Osteoblast (primary cell): ENCODE measurements around the gene ARHGEF4. TPM values are rescaled to one million over a fixed set of nuclear protein-coding genes. Genes with fewer than 3 reads are reported as not detected.

Source experiments
- DNase-seq: peaks from one replicate; pipeline ENCODE4 v3.0.0; 2011; ENCODE audit warnings: low spot score, mixed read lengths; ENCODE audit not compliant: insufficient read length; ENCODE audit errors: missing footprints
- H2AFZ ChIP-seq: 2 replicates; pipeline ENCODE4 v1.6.0; 2011; ENCODE audit warnings: mild to moderate bottlenecking, low read length
- H3K27ac ChIP-seq: 2 replicates; pipeline ENCODE4 v1.5.1; 2011; ENCODE audit warnings: mild to moderate bottlenecking, low read depth, low read length, moderate library complexity
- H3K27me3 ChIP-seq: 2 replicates; pipeline ENCODE4 v1.6.0; 2012; ENCODE audit warnings: mild to moderate bottlenecking, control low read depth, inconsistent platforms, low read length, moderate library complexity; ENCODE audit not compliant: insufficient read depth
- H3K36me3 ChIP-seq: 2 replicates; pipeline ENCODE4 v1.5.1; 2011; ENCODE audit warnings: mild to moderate bottlenecking, low read length, control low read depth, moderate library complexity; ENCODE audit not compliant: insufficient read depth
- H3K4me1 ChIP-seq: 2 replicates; pipeline ENCODE4 v1.5.1; 2011; ENCODE audit warnings: mild to moderate bottlenecking, low read length, control low read depth, moderate library complexity; ENCODE audit not compliant: insufficient read depth
- H3K4me2 ChIP-seq: 2 replicates; pipeline ENCODE4 v1.6.0; 2011; ENCODE audit warnings: mild to moderate bottlenecking, low read length; ENCODE audit not compliant: insufficient read depth
- H3K4me3 ChIP-seq: fragments of 200-600 bp; sonication (generic); 3 replicates; pipeline ENCODE4 v1.5.1; 2012; ENCODE audit warnings: mild to moderate bottlenecking, low read length, inconsistent platforms; ENCODE audit not compliant: insufficient read depth
- H3K79me2 ChIP-seq: 2 replicates; pipeline ENCODE4 v1.6.0; 2012; ENCODE audit warnings: mild to moderate bottlenecking, low read length, control low read depth, inconsistent platforms; ENCODE audit not compliant: insufficient read depth
- H3K9me3 ChIP-seq: 2 replicates; pipeline ENCODE4 v1.5.1; 2011; ENCODE audit warnings: low read depth, low read length, control low read depth
- H4K20me1 ChIP-seq: 2 replicates; pipeline ENCODE4 v1.6.0; 2012; ENCODE audit warnings: mild to moderate bottlenecking, low read length, control low read depth; ENCODE audit not compliant: insufficient read depth
- total RNA-seq: library from RNA; depleted of rRNA; stranded (reverse); fragments of >200 nt; gene quantifications from 2 replicates; pipeline ENCODE4 v1.2.3, GENCODE V29; 2012
- TF ChIP-seq, protein P1 (sequence below): IDR thresholded peaks from 2 replicates; pipeline ENCODE4 v1.5.1; 2011; ENCODE audit warnings: mild to moderate bottlenecking, low read depth, low read length, moderate library complexity; ENCODE audit errors: extremely low read depth

ARHGEF4 gene
- total RNA-seq, 1 donor: 3.6 TPM

DNA sequence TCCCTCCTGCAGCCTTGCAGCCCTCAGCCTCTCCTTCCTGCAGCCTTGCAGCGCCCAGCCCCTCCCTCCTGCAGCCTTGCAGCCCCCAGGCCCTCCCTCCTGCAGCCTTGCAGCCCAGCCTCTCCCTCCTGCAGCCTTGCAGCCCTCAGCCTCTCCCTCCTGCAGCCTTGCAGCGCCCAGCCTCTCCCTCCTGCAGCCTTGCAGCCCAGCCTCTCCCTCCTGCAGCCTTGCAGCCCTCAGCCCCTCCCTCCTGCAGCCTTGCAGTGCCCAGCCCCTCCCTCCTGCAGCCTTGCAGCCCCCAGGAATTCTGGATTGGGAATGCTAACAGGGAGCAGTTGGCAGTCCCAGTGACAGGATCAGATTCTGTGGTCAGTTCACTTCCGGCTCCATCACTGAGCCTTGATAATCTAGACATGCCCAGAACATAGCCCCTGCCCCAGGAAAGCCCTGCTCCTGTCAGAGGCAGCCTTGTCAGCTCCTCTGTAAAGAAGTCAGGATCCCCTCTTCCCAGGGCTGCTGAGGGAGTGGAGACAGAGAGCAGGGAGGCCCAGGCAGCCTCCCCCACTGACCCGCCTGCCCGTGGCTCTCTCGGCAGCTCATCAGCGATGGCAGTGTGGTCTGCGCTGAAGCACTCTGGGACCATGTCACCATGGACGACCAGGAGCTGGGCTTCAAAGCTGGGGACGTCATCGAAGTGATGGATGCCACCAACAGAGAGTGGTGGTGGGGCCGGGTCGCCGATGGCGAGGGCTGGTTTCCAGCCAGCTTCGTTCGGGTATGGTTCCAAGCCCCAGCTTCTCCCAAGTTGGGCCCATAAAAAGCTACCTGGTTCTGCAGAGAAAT lies 201.8 kb downstream of the ARHGEF4 start:
- H3K36me3 ChIP-seq: no peaks in the 10 kb centered on the region
- H3K79me2 ChIP-seq: no peaks in the 10 kb centered on the region
- TF ChIP-seq, protein P1, sequence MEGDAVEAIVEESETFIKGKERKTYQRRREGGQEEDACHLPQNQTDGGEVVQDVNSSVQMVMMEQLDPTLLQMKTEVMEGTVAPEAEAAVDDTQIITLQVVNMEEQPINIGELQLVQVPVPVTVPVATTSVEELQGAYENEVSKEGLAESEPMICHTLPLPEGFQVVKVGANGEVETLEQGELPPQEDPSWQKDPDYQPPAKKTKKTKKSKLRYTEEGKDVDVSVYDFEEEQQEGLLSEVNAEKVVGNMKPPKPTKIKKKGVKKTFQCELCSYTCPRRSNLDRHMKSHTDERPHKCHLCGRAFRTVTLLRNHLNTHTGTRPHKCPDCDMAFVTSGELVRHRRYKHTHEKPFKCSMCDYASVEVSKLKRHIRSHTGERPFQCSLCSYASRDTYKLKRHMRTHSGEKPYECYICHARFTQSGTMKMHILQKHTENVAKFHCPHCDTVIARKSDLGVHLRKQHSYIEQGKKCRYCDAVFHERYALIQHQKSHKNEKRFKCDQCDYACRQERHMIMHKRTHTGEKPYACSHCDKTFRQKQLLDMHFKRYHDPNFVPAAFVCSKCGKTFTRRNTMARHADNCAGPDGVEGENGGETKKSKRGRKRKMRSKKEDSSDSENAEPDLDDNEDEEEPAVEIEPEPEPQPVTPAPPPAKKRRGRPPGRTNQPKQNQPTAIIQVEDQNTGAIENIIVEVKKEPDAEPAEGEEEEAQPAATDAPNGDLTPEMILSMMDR: no peak
- peaks cover 9% of the 10 kb centered on the region for H4K20me1 ChIP-seq
- H3K4me1 ChIP-seq: peaks cover 3% of the 10 kb centered on the region
- no peak overlapping the region for H3K4me3 ChIP-seq
- DNase-seq: peak; percentile 46
- no peak overlapping the region for H3K27ac ChIP-seq
- no peak overlapping the region for H3K4me2 ChIP-seq
- H3K27me3 ChIP-seq: peaks cover 4% of the 10 kb centered on the region
- no peaks in the 10 kb centered on the region for H3K9me3 ChIP-seq
- H2AFZ ChIP-seq: no peak overlapping the region

DNA sequence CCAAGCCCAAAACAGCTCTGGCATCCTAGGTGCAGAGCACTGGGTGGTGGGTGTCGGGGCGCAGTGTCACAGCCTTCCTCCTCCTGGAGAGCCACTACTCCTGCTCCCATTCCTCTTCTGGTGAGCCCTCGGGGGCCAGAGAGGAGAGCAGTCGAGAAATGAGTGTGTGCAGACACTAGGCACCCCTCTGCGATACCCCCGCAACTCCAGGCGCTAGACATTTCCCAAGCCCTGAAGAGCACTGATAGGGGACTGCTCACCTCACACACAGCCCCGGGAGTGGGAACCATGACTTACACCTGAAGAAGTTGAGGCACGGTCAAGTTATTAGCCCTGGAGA lies 202.4 kb downstream of the ARHGEF4 start:
- H3K27ac ChIP-seq: no peak overlapping the region
- peaks cover 4% of the 10 kb centered on the region for H3K27me3 ChIP-seq
- H3K9me3 ChIP-seq: no peaks in the 10 kb centered on the region
- peaks cover 3% of the 10 kb centered on the region for H3K4me1 ChIP-seq
- H3K4me3 ChIP-seq: no peak overlapping the region
- no peaks in the 10 kb centered on the region for H3K79me2 ChIP-seq
- H3K36me3 ChIP-seq: no peaks in the 10 kb centered on the region
- TF ChIP-seq, protein P1: no peak
- DNase-seq: peak; percentile 89
- peaks cover 9% of the 10 kb centered on the region for H4K20me1 ChIP-seq
- H3K4me2 ChIP-seq: no peak overlapping the region
- no peak overlapping the region for H2AFZ ChIP-seq

DNA sequence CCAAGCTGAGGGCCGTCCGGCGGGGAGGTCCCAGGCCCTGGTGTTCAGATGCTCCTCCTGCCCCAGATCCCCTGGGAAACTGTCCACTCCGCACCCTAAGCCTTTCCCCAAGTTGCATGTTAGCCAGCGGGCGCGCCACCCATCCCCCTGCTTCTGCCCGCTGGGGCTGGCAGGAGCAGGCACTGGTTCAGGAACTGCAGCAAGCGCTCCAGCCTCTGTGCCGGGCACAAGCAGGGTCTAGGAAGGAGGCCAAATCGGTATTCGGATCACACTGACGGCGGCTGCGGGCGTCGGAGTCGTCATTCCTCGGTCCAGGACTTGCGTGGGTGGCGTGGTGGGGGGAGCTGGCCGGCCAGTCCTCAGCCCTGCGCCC lies 202.8 kb downstream of the ARHGEF4 start:
- Histone ChIP-seq H3K4me1 (no peaks in the 10 kb centered on the region), H3K9me3 (no peaks in the 10 kb centered on the region), H3K27me3 (peaks cover 4% of the 10 kb centered on the region), H3K79me2 (no peaks in the 10 kb centered on the region), H3K36me3 (no peaks in the 10 kb centered on the region), H4K20me1 (peaks cover 9% of the 10 kb centered on the region), H3K4me3 (no peak overlapping the region), H3K27ac (no peak overlapping the region), H2AFZ (no peak overlapping the region), H3K4me2 (no peak overlapping the region)
- no peak for DNase-seq
- TF ChIP-seq, protein P1: no peak

DNA sequence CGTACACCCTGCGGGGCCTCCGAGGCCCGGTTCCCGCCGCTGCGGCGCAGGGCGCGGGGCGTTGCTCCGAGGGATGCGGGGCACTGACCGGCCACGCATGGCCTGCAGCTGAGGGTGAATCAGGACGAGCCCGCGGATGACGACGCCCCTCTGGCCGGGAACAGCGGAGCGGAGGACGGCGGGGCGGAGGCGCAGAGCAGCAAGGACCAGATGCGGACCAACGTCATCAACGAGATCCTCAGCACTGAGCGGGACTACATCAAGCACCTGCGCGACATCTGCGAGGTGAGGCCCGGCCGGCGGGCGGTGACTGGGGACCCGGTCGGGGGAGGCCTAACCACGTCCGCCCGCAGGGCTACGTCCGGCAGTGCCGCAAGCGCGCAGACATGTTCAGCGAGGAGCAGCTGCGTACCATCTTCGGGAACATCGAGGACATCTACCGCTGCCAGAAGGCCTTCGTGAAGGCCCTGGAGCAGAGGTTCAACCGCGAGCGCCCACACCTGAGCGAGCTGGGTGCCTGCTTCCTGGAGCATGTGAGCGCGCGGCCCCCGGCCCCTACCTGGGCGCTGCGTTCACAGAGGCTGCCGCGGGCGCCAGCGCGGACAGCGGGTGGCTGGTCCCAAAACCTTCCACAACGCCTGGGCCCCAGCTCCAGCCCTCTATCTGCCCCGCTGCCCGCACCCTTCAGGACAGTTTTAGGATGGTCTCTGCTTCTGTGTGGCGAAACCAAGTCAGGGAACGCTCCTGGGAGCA lies 203.4 kb downstream of the ARHGEF4 start:
- H3K4me1 ChIP-seq: no peaks in the 10 kb centered on the region
- H4K20me1 ChIP-seq: peaks cover 9% of the 10 kb centered on the region
- no peaks in the 10 kb centered on the region for H3K79me2 ChIP-seq
- H2AFZ ChIP-seq: no peak overlapping the region
- no peaks in the 10 kb centered on the region for H3K9me3 ChIP-seq
- no peak overlapping the region for H3K27ac ChIP-seq
- H3K36me3 ChIP-seq: no peaks in the 10 kb centered on the region
- TF ChIP-seq, protein P1: no peak
- peak; percentile 67 for DNase-seq
- H3K27me3 ChIP-seq: peaks cover 4% of the 10 kb centered on the region
- no peak overlapping the region for H3K4me2 ChIP-seq
- no peak overlapping the region for H3K4me3 ChIP-seq
